Small intestine (tissue), 7 donors: Measurements from ENCODE around the gene ATF4. TPM values are rescaled to one million over a fixed set of nuclear protein-coding genes. Genes with fewer than 3 reads are reported as not detected.

Experiments used
- DNase-seq, 2 donors: peaks; one replicate each; pipeline versions ENCODE4 v3.0.0 to v3.0.0-alpha.2; 2013
- FAIRE-seq: peaks from 2 replicates; lab custom pipeline; 2012; peaks lifted over from hg19 to GRCh38; lab: Jason Lieb, UNC
- H3K27ac ChIP-seq, 3 donors: one replicate each; pipeline ENCODE4 v1.5.1; 2013; ENCODE audit warnings: low read length in 2 of 3, mild to moderate bottlenecking in 2 of 3, control low read depth in 1 of 3, inconsistent platforms in 1 of 3, low read depth in 1 of 3, moderate library complexity in 1 of 3
- H3K27me3 ChIP-seq, 3 donors: one replicate each; pipeline ENCODE4 v1.6.1; 2013; ENCODE audit warnings: low read length in 3 of 3, inconsistent platforms in 1 of 3; ENCODE audit not compliant: control insufficient read depth in 3 of 3, insufficient read depth in 3 of 3
- H3K36me3 ChIP-seq, 3 donors: one replicate each; pipeline ENCODE4 v1.6.1; 2013; ENCODE audit warnings: low read length in 3 of 3, inconsistent platforms in 1 of 3, low read depth in 1 of 3, mild to moderate bottlenecking in 1 of 3, moderate library complexity in 1 of 3; ENCODE audit not compliant: control insufficient read depth in 3 of 3, insufficient read depth in 2 of 3
- H3K4me1 ChIP-seq, 3 donors: one replicate each; pipeline ENCODE4 v1.6.1; 2013; ENCODE audit warnings: low read length in 2 of 3, inconsistent platforms in 1 of 3, low read depth in 1 of 3, mild to moderate bottlenecking in 1 of 3, moderate library complexity in 1 of 3; ENCODE audit not compliant: control insufficient read depth in 3 of 3, insufficient read depth in 2 of 3
- H3K4me3 ChIP-seq, 3 donors: one replicate each; pipeline ENCODE4 v1.5.1; 2013; ENCODE audit warnings: low read length in 3 of 3, control low read depth in 1 of 3, inconsistent platforms in 1 of 3, low read depth in 1 of 3, mild to moderate bottlenecking in 1 of 3, moderate library complexity in 1 of 3
- H3K9me3 ChIP-seq, 2 donors: one replicate each; pipeline ENCODE4 v1.6.1; 2013; ENCODE audit warnings: low read depth in 1 of 2, low read length in 1 of 2; ENCODE audit not compliant: control insufficient read depth in 2 of 2, insufficient read depth in 1 of 2
- WGBS, 3 donors: extraction: QIAGEN DNeasy Blood & Tissue Kit; methylation state at CpG; one replicate each; pipeline ENCODE4 v1.1.7; 2013; 5-methylcytosine and 5-hydroxymethylcytosine counted together
- polyA plus RNA-seq, 4 donors: library from polyadenylated mRNA; stranded (reverse) in 3 of 4; unstranded in 1 of 4; fragments of 200-250 nt in 3 of 4; fragments of 120-200 nt in 1 of 4; gene quantifications; one replicate each; pipeline versions ENCODE4 v1.2.1 to v1.2.3, GENCODE V29; 2013
- donor health status: healthy with polysubstance abuse.
- donor health status: control.
- donor health status: control.
- donor health status: Bipolar disorder and iron deficiency.
- donor health status: healthy.

The ATF4 gene
- polyA plus RNA-seq, 4 donors = 271 to 709 (median 505) TPM

DNA sequence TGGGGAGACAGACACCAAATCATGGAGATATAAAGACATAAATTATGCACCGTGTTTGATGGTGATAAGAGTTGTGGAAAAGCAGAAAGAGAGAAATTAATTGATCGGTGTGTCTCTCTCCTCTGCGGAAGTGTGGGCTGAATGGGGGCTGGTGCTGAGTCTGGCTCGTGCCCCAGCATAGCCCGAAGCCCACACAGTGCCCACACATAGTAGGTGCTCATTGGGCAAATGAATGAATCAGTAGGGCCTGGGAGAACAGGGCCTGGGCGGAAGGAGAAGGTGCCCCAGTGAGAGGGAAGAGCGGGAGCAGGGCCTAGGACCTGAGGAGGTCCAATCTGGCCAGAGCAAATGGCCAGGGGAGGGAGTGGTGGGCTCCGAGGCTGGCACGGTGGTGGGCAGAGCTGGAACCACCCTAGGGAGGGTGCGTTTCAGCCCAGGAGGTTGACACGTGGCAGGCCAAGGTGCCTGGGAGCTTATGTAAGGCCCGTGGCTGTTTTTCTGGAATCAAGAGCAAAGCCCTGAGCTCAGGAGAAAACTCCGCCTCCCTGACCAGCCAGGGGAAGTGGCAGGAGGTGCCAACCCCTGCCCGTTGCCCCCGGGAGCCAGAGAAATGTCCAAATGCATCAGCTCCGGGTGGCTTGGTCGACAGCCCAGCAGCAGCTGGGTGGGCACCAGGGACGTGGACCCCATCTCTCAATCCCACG is 48.1 kb downstream of the ATF4 start:
- DNase-seq (no peak), FAIRE-seq (no peak)
- Histone ChIP-seq H3K27me3 (no peaks in the 10 kb centered on the region), H3K9me3 (peaks cover 0 to 2% of the 10 kb centered on the region in 2 donors), H3K4me3 (no peak overlapping the region), H3K27ac (no peak overlapping the region), H3K4me1 (no peaks in the 10 kb centered on the region), H3K36me3 (no peaks in the 10 kb centered on the region)
- 75 to 80% (median 76%) methylated on average over 17 to 19 of the region's 19 CpGs for WGBS, 3 donors

GRCh38 chr22:39569066-39569465 is 48.7 kb downstream of the ATF4 start:
- Histone ChIP-seq H3K27ac (no peak overlapping the region), H3K4me1 (no peaks in the 10 kb centered on the region), H3K27me3 (no peaks in the 10 kb centered on the region), H3K36me3 (no peaks in the 10 kb centered on the region), H3K9me3 (peaks cover 0 to 2% of the 10 kb centered on the region in 2 donors), H3K4me3 (no peak overlapping the region)
- DNase-seq (no peak), FAIRE-seq (no peak)
- WGBS, 3 donors = 87 to 96% (median 95%) methylated on average over 7 of the region's 7 CpGs

GRCh38 chr22:39570226-39570625 is 49.9 kb downstream of the ATF4 start:
- WGBS, 3 donors = 70 to 78% (median 74%) methylated on average over 3 of the region's 3 CpGs
- DNase-seq (no peak), FAIRE-seq (no peak)
- Histone ChIP-seq H3K4me1 (no peaks in the 10 kb centered on the region), H3K36me3 (no peaks in the 10 kb centered on the region), H3K4me3 (no peak overlapping the region), H3K27ac (no peak overlapping the region), H3K27me3 (no peaks in the 10 kb centered on the region), H3K9me3 (peaks cover 0 to 2% of the 10 kb centered on the region in 2 donors)

DNA sequence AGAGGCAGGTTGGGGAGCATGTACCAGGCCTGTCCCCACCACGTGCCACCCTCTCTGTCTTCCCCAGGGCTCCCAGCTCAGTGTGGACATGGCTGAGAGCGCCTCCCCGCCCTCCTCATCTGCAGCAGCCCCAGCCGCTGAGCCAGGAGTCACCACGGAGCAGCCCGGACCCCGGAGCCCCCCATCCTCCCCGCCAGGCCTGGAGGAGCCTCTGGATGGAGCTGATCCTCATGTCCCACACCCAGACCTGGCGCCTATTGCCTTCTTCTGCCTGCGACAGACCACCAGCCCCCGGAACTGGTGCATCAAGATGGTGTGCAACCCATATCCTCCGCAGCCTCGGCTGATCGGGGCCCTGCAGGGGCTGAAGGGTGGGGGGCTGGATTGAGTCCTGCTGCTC is 50.3 kb downstream of the ATF4 start, which contains the start of gene CACNA1I:
TSS of gene CACNA1I (plus strand) at position 89 of the 400 bp plus-strand sequence. CDS start at position 89, 0 bp downstream.
- Histone ChIP-seq H3K4me3 (no peak within 1 kb of the TSS), H3K9me3 (peaks cover 0 to 2% of the 10 kb centered on the region in 2 donors), H3K36me3 (no peaks in the 10 kb centered on the region), H3K4me1 (no peaks in the 10 kb centered on the region), H3K27ac (no peak within 1 kb of the TSS), H3K27me3 (no peaks in the 10 kb centered on the region)
- DNase-seq = no peak
- WGBS, 3 donors = 77 to 84% (median 80%) methylated on average over 12 to 14 of the region's 14 CpGs
- no peak for FAIRE-seq

- DNase-seq (no peak), FAIRE-seq (no peak)
- Histone ChIP-seq H3K27me3 (no peaks in the 10 kb centered on the region), H3K9me3 (no peaks in the 10 kb centered on the region), H3K4me3 (no peak overlapping the region), H3K36me3 (no peaks in the 10 kb centered on the region), H3K27ac (no peak overlapping the region), H3K4me1 (no peaks in the 10 kb centered on the region)
- 26 to 68% (median 43%) methylated on average over 1 of the region's 1 CpG for WGBS, 3 donors
Measured at GRCh38 chr22:39571538-39571937, 51.2 kb downstream of the ATF4 start.

Other genes starting within 250 kb of the ATF4 start
- gene RPL3, start 200.9 kb upstream of the ATF4 start, polyA plus RNA-seq = 1,000 to 10,000 TPM; 1,757 to 4,298 (median 3,733) TPM
- gene SYNGR1, start 170.6 kb upstream of the ATF4 start, polyA plus RNA-seq = 10 to 100 TPM in 1 of 4 donors, 1 to 10 TPM in 2, not detected in 1; 1.4 to 10.7 (median 6.6) TPM
- gene TAB1, start 120.8 kb upstream of the ATF4 start, polyA plus RNA-seq = 10 to 100 TPM; 11.1 to 23.0 (median 17.0) TPM
- gene MGAT3, start 63.5 kb upstream of the ATF4 start, polyA plus RNA-seq = 10 to 100 TPM; 11.1 to 30.1 (median 17.2) TPM
- gene MIEF1, start 18.3 kb upstream of the ATF4 start, polyA plus RNA-seq = 10 to 100 TPM; 12.2 to 37.5 (median 18.7) TPM
- 100 to 1,000 TPM in 3 of 4 donors, 10 to 100 TPM in 1; 59.8 to 186 (median 181) TPM for gene RPS19BP1, start 12.2 kb downstream of the ATF4 start, polyA plus RNA-seq
- under 1 TPM in 3 of 4 donors, not detected in 1; under 0.01 to 0.25 (median 0.18) TPM for gene CACNA1I, start 50.2 kb downstream of the ATF4 start, polyA plus RNA-seq